HCT116 (cell line): ENCODE measurements around the gene SHTN1. TPM values are rescaled to one million over a fixed set of nuclear protein-coding genes. Genes with fewer than 3 reads are reported as not detected.
A peak's percentile ranks its signal among the peaks of the same experiment; 100 is the strongest.

Experiments used
- ATAC-seq: fragments of 200-7000 bp; cut with Tn5 transposase; 2 replicates; pipeline ENCODE4 v1.9.1; 2020; ENCODE audit warnings: mild to moderate bottlenecking, moderate library complexity
- BruUV-seq: library from RNA; stranded (reverse); fragments of 400-500 nt; replicated peaks from 2 replicates; lab custom pipeline; 2021; lab: Mats Ljungman, UMichigan
- CTCF ChIA-PET: fragments of 300-600 bp; sonication (Branson Sonifier 250); formaldehyde crosslinking; loops from one replicate; lab custom pipeline; 2021; ENCODE audit warnings: antibody characterized with exemption; lab: Charles Lee
- POLR2A ChIA-PET: fragments of 300-600, 350-600 bp; sonication (Branson Sonifier 250); formaldehyde crosslinking; loops from one replicate; lab custom pipeline; 2021; ENCODE audit warnings: antibody characterized with exemption; lab: Charles Lee
- RAD21 ChIA-PET, 2 experiments: fragments of 300-600 bp; sonication (Branson Sonifier 250); formaldehyde crosslinking; loops; one replicate each; lab custom pipeline; 2023; ENCODE audit warnings: low total read pairs in 2 of 2; ENCODE audit not compliant: uncharacterized antibody in 2 of 2, unreplicated experiment in 2 of 2, low non-redundant PET in 1 of 2; lab: Charles Lee
- DNase-seq: peaks from one replicate; pipeline ENCODE4 v3.0.0-alpha.2; 2010; ENCODE audit warnings: low read depth, low spot score
- H2AFZ ChIP-seq: fragments of 200-600 bp; shearing (Covaris generic), sonication (generic); 2 replicates; pipeline ENCODE4 v1.6.1; 2017; ENCODE audit warnings: low read depth, mixed run types, mixed read lengths, antibody characterized with exemption, low read length; ENCODE audit not compliant: poor library complexity, severe bottlenecking
- H3K27ac ChIP-seq: 2 replicates; pipeline ENCODE4 v1.5.1; 2012; ENCODE audit warnings: low read depth, low read length
- H3K27me3 ChIP-seq: fragments of 200-600 bp; sonication (generic); 2 replicates; pipeline ENCODE4 v1.6.1; 2016; ENCODE audit warnings: mixed run types, low read length, mixed read lengths; ENCODE audit not compliant: insufficient read depth
- H3K36me3 ChIP-seq, 2 experiments: fragments of 200-500 bp in 1 of 2; fragments of 200-600 bp in 1 of 2; sonication (Bioruptor generic) in 1 of 2; sonication (generic) in 1 of 2; 2 replicates each; pipeline versions ENCODE4 v1.5.1 to v1.6.1; 2014 to 2016; ENCODE audit warnings: low read length in 2 of 2, inconsistent platforms in 1 of 2, mixed read lengths in 1 of 2, mixed run types in 1 of 2; ENCODE audit not compliant: insufficient read depth in 2 of 2, control insufficient read depth in 1 of 2
- H3K4me1 ChIP-seq, 2 experiments: fragments of 200-600 bp in 1 of 2; sonication (generic) in 1 of 2; 2 replicates each; pipeline versions ENCODE4 v1.5.1 to v1.6.1; 2012 to 2017; ENCODE audit warnings: low read length in 2 of 2, inconsistent platforms in 1 of 2, mild to moderate bottlenecking in 1 of 2, mixed read lengths in 1 of 2, mixed run types in 1 of 2, moderate library complexity in 1 of 2; ENCODE audit not compliant: insufficient read depth in 2 of 2, control insufficient read depth in 1 of 2
- H3K4me2 ChIP-seq: fragments of 200-600 bp; sonication (generic); 2 replicates; pipeline ENCODE4 v1.6.1; 2017; ENCODE audit warnings: mixed run types, low read length, mixed read lengths
- H3K4me3 ChIP-seq, 2 experiments: fragments of 200-600 bp in 1 of 2; sonication (generic) in 1 of 2; replicated peaks in 1 of 2; 2 replicates each; pipeline ENCODE4 v1.5.1; 2011 to 2016; ENCODE audit warnings: low read length in 2 of 2, control low read depth in 1 of 2, low read depth in 1 of 2, mild to moderate bottlenecking in 1 of 2, mixed read lengths in 1 of 2, mixed run types in 1 of 2
- H3K79me2 ChIP-seq: fragments of 200-600 bp; sonication (generic); 2 replicates; pipeline ENCODE4 v1.6.1; 2017; ENCODE audit warnings: mild to moderate bottlenecking, mixed run types, low read length, moderate library complexity, mixed read lengths; ENCODE audit not compliant: insufficient read depth
- H3K9ac ChIP-seq: fragments of 200-600 bp; sonication (generic); 2 replicates; pipeline ENCODE4 v1.6.1; 2016; ENCODE audit warnings: low read length, mixed read lengths
- H3K9me2 ChIP-seq: fragments of 200-600 bp; sonication (generic), shearing (Covaris generic); 2 replicates; pipeline ENCODE4 v1.6.1; 2017; ENCODE audit warnings: mixed run types, mild to moderate bottlenecking, moderate library complexity; ENCODE audit not compliant: insufficient read depth
- H3K9me3 ChIP-seq, 2 experiments: fragments of 200-500 bp in 1 of 2; fragments of 200-600 bp in 1 of 2; sonication (Bioruptor generic) in 1 of 2; sonication (generic) in 1 of 2; 2 replicates each; pipeline ENCODE4 v1.6.1; 2014 to 2017; ENCODE audit warnings: low read length in 2 of 2, mixed read lengths in 2 of 2, inconsistent platforms in 1 of 2, low read depth in 1 of 2, mild to moderate bottlenecking in 1 of 2, mixed run types in 1 of 2, moderate library complexity in 1 of 2; ENCODE audit not compliant: control insufficient read depth in 1 of 2, insufficient read depth in 1 of 2
- H4K20me1 ChIP-seq: fragments of 200-600 bp; sonication (generic), shearing (Covaris generic); 2 replicates; pipeline ENCODE4 v1.6.1; 2017; ENCODE audit warnings: mixed run types, mild to moderate bottlenecking, moderate library complexity; ENCODE audit not compliant: insufficient read depth
- CBX3 ChIP-seq: IDR thresholded peaks from 2 replicates; pipeline ENCODE4 v1.6.1; 2012; ENCODE audit warnings: low read depth
- CTCF ChIP-seq, 3 experiments: fragments of 200-600 bp in 1 of 3; sonication (generic) in 1 of 3; IDR thresholded peaks in 2 of 3; conservative IDR thresholded peaks in 1 of 3; 2 replicates each; pipeline ENCODE4 v1.5.1; 2012 to 2017; ENCODE audit warnings: low read depth in 2 of 3, low read length in 2 of 3, antibody characterized with exemption in 1 of 3, borderline replicate concordance in 1 of 3, control low read depth in 1 of 3, mild to moderate bottlenecking in 1 of 3, mixed read lengths in 1 of 3, mixed run types in 1 of 3, moderate library complexity in 1 of 3; ENCODE audit not compliant: insufficient read depth in 1 of 3
- ELF1 ChIP-seq: IDR thresholded peaks from 2 replicates; pipeline ENCODE4 v1.6.1; 2012; ENCODE audit warnings: low read depth, borderline replicate concordance
- EZH2phosphoT487 ChIP-seq: fragments of 200-600 bp; IDR thresholded peaks from 2 replicates; pipeline ENCODE4 v1.6.1; 2018; ENCODE audit warnings: antibody characterized with exemption, borderline replicate concordance
- FOSL1 ChIP-seq: IDR thresholded peaks from 2 replicates; pipeline ENCODE4 v1.6.1; 2012; ENCODE audit warnings: low read depth
- JUND ChIP-seq: IDR thresholded peaks from 2 replicates; pipeline ENCODE4 v1.6.1; 2012
- POLR2AphosphoS5 ChIP-seq: IDR thresholded peaks from 2 replicates; pipeline ENCODE4 v1.6.1; 2011; ENCODE audit warnings: mild to moderate bottlenecking, low read depth, low read length, moderate library complexity
- RAD21 ChIP-seq: IDR thresholded peaks from 2 replicates; pipeline ENCODE4 v1.6.1; 2012; ENCODE audit warnings: low read depth, mild to moderate bottlenecking
- REST ChIP-seq: IDR thresholded peaks from 2 replicates; pipeline ENCODE4 v1.6.1; 2012; ENCODE audit warnings: low read depth
- SP1 ChIP-seq: IDR thresholded peaks from 2 replicates; pipeline ENCODE4 v1.6.1; 2012; ENCODE audit warnings: low read depth
- SRF ChIP-seq: IDR thresholded peaks from 2 replicates; pipeline ENCODE4 v1.6.1; 2012; ENCODE audit warnings: low read depth
- YY1 ChIP-seq: IDR thresholded peaks from 2 replicates; pipeline ENCODE4 v1.6.1; 2011; ENCODE audit warnings: low read length, low read depth, moderate library complexity, mild to moderate bottlenecking; ENCODE audit not compliant: insufficient replicate concordance; ENCODE audit errors: extremely low read depth
- intact Hi-C: fragments of 100-400 bp; cut with micrococcal nuclease; formaldehyde crosslinking; loops from 2 replicates; pipeline ENCODE4 v1.10.0; 2022
- total RNA-seq: library from RNA; stranded (reverse); gene quantifications from one replicate; pipeline ENCODE4 v1.2.1, GENCODE V29; 2021; ENCODE audit not compliant: unreplicated experiment

The SHTN1 gene
- total RNA-seq, 1 experiment from 2014 or later: 64.0 TPM

- Histone ChIP-seq H3K4me1 (peaks cover 7 to 15% of the 10 kb centered on the region in 2 experiments; a peak in 3 of 4 replicates), H3K27me3 (no peaks in the 10 kb centered on the region), H3K9ac (no peak overlapping the region), H3K4me3 (no peak overlapping the region), H3K9me2 (no peaks in the 10 kb centered on the region), H4K20me1 (no peaks in the 10 kb centered on the region), H3K36me3 (peaks cover 0 to 9% of the 10 kb centered on the region in 2 experiments; a peak in 1 of 4 replicates), H3K27ac (no peak overlapping the region), H3K4me2 (no peak overlapping the region), H3K9me3 (no peaks in the 10 kb centered on the region), H3K79me2 (peaks cover 89% of the 10 kb centered on the region), H2AFZ (no peak overlapping the region)
- ChIA-PET CTCF (no interaction called here), POLR2A (no interaction called here), RAD21 (no interaction called here)
- no peak for TF ChIP-seq RAD21
- TF ChIP-seq CTCF (IDR thresholded peaks at IDR 0.05 in 2 of 3, conservative IDR thresholded peaks at IDR 0.05 in 1 of 3; ENCODE audit: borderline replicate concordance in 1 of 3, insufficient read depth in 1 of 3, low read depth in 2 of 3, low read length in 2 of 3): peak in 1 of 3 experiments; percentile 21; a peak in 1 of 6 replicates
- no peak for TF ChIP-seq JUND
- intact Hi-C loops: no loop called here
- no peak for ATAC-seq
- BruUV-seq: no TSS peak
- peak; percentile 2 for DNase-seq
These were observed 4.4 kb downstream of the SHTN1 start for GRCh38 chr10:117000580-117000979.

- no peaks in the 10 kb centered on the region for H3K27me3 ChIP-seq
- H2AFZ ChIP-seq: no peak overlapping the region
- DNase-seq (no peak), ATAC-seq (no peak)
- no peak overlapping the region for H3K4me2 ChIP-seq
- H3K9me3 ChIP-seq: no peaks in the 10 kb centered on the region
- RAD21 ChIA-PET: no interaction called here
- H3K4me1 ChIP-seq: peaks cover under 1 to 2% of the 10 kb centered on the region in 2 experiments; a peak in 3 of 4 replicates
- intact Hi-C loops: no loop called here
- H3K4me3 ChIP-seq: no peak overlapping the region
- H4K20me1 ChIP-seq: peaks cover 4% of the 10 kb centered on the region; the same call in 1 of the 2 replicates
- peaks cover 0 to 4% of the 10 kb centered on the region in 2 experiments; a peak in 1 of 4 replicates for H3K36me3 ChIP-seq
- peaks cover 98% of the 10 kb centered on the region for H3K79me2 ChIP-seq
- POLR2A ChIA-PET: no interaction called here
- CTCF ChIA-PET: no interaction called here
- no peak overlapping the region for H3K27ac ChIP-seq
- no peaks in the 10 kb centered on the region for H3K9me2 ChIP-seq
- H3K9ac ChIP-seq: no peak overlapping the region
- BruUV-seq: no TSS peak
- no peak for TF ChIP-seq EZH2phosphoT487
- no peak for TF ChIP-seq JUND
- TF ChIP-seq SP1: no peak
- TF ChIP-seq RAD21: no peak
- no peak for TF ChIP-seq ELF1
- TF ChIP-seq SRF: no peak
- no peak for TF ChIP-seq FOSL1
- no peak for TF ChIP-seq CTCF (IDR thresholded peaks at IDR 0.05 in 2 of 3, conservative IDR thresholded peaks at IDR 0.05 in 1 of 3; ENCODE audit: borderline replicate concordance in 1 of 3, insufficient read depth in 1 of 3, low read depth in 2 of 3, low read length in 2 of 3)
- TF ChIP-seq YY1: no peak
- TF ChIP-seq POLR2AphosphoS5: no peak
- TF ChIP-seq CBX3: no peak
- TF ChIP-seq REST: no peak
These were observed 6.8 kb downstream of the SHTN1 start for GRCh38 chr10:116998172-116998571.
